HG02759 (cell line): ENCODE data around the gene ZNF324.

Source experiments
- ATAC-seq: cut with Tn5 transposase; IDR thresholded peaks from one replicate; pipeline ENCODE4 v1.9.1; 2021; ENCODE audit warnings: mild to moderate bottlenecking, moderate library complexity; ENCODE audit not compliant: unreplicated experiment

Gene ZNF324

DNA sequence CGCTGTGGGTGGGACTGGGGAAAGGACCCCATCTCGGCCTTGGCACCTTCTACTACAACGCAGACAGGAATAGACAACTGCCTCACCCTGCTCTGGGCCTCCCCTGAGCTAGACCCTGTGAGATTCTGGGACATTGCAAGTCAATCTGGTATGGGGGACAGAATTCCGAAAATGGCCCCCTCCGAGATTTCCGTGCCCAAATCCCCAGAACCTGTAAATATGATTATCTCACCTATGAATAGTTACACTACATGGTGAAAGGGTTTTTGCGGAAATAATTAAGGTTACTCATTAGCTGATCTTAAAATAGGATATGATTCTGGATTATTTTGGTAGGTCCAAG, 53.3 kb downstream of the ZNF324 start:
- ATAC-seq = no peak

DNA sequence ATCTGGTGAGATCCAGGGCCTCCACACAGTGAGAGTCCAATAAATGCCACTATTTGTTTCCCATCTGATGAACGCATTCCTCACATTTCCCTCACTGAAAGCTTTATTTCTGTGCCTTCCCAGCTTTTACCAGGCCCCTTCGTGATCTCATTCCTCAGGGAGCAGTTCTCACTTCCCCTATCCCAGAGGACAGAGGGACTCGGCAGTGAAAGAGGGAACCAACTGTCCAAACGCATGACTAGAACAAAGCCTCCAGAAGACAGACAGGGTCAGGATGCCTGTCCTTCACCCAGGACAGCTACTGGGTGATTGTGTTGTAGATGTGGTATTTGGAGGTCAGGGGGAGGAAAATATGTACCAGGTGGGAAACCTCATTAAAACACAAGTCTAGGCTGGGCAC, 54.8 kb downstream of the ZNF324 start:
- ATAC-seq = no peak

DNA sequence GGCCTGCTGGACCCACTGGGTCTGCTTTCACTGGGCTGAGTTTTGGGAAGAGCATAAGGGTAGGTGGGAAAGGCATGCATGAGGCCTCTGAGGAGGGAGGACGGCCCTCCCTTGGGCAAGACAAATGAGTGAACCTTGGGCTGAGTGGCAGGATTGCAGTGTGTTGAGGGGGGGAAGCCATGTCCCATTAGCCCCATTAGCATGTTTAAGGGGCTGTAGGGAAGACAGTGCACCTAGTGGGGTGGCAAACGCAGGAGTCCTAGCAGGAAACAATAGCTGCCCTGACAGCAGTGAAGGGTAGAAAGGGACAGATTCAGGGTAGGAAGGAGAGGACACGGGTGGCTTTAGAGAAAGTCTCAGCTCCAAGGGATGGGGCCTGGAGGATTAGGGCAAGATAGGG, 55.8 kb downstream of the ZNF324 start:
- no peak for ATAC-seq
